Neutrophil (primary cell): ENCODE data around the gene CHORDC1.

ENCODE experiments used
- H3K27ac ChIP-seq: fragments of 200-600 bp; sonication (generic); 2 replicates; pipeline ENCODE4 v1.5.1; 2016; ENCODE audit warnings: mild to moderate bottlenecking, moderate library complexity
- H3K27me3 ChIP-seq: fragments of 200-600 bp; sonication (generic); 2 replicates; pipeline ENCODE4 v1.6.0; 2016; ENCODE audit warnings: mild to moderate bottlenecking
- H3K36me3 ChIP-seq: fragments of 200-600 bp; sonication (generic); 2 replicates; pipeline ENCODE4 v1.5.1; 2017
- H3K4me1 ChIP-seq, 2 experiments: fragments of 200-600 bp in 1 of 2; sonication (generic) in 1 of 2; 1 replicate in 1 of 2; 2 replicates in 1 of 2; pipeline versions ENCODE4 v1.5.1 to v1.6.1; 2013 to 2016; ENCODE audit warnings: low read depth in 1 of 2, low read length in 1 of 2, mild to moderate bottlenecking in 1 of 2, moderate library complexity in 1 of 2; ENCODE audit not compliant: control insufficient read depth in 1 of 2, insufficient read depth in 1 of 2
- H3K4me3 ChIP-seq, 2 experiments: fragments of 200-600 bp in 1 of 2; sonication (generic) in 1 of 2; 1 replicate in 1 of 2; 2 replicates in 1 of 2; pipeline ENCODE4 v1.5.1; 2013 to 2016; ENCODE audit warnings: low read depth in 1 of 2, low read length in 1 of 2, mild to moderate bottlenecking in 1 of 2, moderate library complexity in 1 of 2
- H3K9me3 ChIP-seq: fragments of 200-600 bp; sonication (generic); 2 replicates; pipeline ENCODE4 v1.5.1; 2016
- TF ChIP-seq, protein P1 (sequence below): fragments of 200-600 bp; sonication (generic); IDR thresholded peaks from 2 replicates; pipeline ENCODE4 v1.5.1; 2016; ENCODE audit warnings: antibody characterized with exemption

Gene CHORDC1

DNA sequence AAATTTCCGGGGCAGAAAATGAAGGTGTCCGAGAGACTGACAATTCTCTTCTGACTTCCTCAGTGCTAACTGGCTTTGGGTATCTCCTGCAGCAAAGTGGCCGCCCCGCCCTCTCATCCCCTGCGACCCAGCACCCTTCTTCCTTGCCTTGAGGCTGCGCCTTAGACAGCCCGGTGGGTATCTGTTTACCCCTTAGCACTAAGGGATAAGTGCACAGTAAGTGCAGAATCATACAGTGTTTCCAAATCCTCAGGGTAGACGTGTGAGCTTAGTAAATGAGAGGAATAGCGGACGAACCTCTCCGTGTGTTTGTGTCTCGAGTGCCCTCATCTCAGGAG lies 368 bp upstream of the CHORDC1 start:
- Histone ChIP-seq H3K4me1 (peaks cover 13 to 17% of the 10 kb centered on the region in 2 experiments), H3K9me3 (no peaks in the 10 kb centered on the region), H3K27ac (peak overlapping the region; percentile 74), H3K36me3 (no peaks in the 10 kb centered on the region), H3K27me3 (no peaks in the 10 kb centered on the region), H3K4me3 (peak overlapping the region; percentile 75 to 81)
- TF ChIP-seq, protein P1, sequence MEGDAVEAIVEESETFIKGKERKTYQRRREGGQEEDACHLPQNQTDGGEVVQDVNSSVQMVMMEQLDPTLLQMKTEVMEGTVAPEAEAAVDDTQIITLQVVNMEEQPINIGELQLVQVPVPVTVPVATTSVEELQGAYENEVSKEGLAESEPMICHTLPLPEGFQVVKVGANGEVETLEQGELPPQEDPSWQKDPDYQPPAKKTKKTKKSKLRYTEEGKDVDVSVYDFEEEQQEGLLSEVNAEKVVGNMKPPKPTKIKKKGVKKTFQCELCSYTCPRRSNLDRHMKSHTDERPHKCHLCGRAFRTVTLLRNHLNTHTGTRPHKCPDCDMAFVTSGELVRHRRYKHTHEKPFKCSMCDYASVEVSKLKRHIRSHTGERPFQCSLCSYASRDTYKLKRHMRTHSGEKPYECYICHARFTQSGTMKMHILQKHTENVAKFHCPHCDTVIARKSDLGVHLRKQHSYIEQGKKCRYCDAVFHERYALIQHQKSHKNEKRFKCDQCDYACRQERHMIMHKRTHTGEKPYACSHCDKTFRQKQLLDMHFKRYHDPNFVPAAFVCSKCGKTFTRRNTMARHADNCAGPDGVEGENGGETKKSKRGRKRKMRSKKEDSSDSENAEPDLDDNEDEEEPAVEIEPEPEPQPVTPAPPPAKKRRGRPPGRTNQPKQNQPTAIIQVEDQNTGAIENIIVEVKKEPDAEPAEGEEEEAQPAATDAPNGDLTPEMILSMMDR, result no peak

DNA sequence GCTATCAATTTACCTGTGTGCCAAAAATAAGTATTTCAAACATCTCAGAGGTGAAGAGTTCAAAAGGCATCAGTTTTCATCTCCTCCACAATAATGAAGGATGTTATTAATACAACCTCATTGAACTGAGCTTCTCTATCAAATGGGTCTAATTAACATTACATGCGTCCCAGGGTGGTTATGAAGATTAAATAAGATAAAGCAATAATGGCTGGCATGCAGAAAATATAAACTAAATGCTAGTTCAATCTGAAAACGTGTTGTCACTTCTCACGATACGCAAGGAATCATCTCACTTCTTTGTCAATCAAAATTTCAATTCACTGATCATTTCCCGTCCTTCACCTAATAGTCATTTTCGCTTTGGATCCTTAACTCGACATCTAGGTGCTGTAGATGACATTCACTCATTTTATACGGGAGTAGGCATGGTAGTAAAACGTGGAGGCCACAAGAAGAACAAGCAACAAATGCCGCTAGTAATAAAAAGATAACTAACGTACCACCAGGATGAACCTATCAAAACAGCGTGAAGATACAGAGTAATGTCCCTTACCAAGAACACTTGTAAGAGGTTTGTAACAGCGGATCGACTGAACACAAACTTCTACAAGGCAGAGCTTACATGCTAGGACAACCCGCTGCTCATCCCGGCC lies 918 bp downstream of the CHORDC1 start:
- Histone ChIP-seq H3K27ac (no peak overlapping the region), H3K27me3 (no peaks in the 10 kb centered on the region), H3K9me3 (no peaks in the 10 kb centered on the region), H3K36me3 (no peaks in the 10 kb centered on the region), H3K4me3 (peak overlapping the region; percentile 75 to 81), H3K4me1 (peaks cover 13 to 17% of the 10 kb centered on the region in 2 experiments)
- TF ChIP-seq, protein P1, result no peak

DNA sequence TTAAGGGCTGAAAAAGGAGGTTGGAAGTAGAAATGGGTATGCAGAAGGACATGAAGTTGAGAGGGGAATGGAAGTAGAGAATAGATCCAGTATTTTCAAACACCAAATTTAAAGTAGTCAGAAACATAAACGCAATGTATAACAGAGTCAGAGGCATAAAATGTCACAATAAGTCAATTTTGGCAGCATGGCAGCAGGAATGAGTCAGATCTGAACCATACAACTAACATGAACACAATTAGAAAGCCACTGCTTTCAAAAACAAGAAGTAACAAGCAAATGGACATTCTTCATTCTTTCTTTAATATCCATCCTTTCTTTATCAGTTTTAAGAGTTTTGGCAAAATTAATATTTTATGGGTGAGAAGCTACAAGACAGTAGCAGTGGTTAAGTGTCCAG lies 2.5 kb downstream of the CHORDC1 start:
- H3K27me3 ChIP-seq, result no peaks in the 10 kb centered on the region
- TF ChIP-seq, protein P1, result no peak
- no peak overlapping the region for H3K27ac ChIP-seq
- peaks cover 13 to 17% of the 10 kb centered on the region in 2 experiments for H3K4me1 ChIP-seq
- H3K9me3 ChIP-seq, result no peaks in the 10 kb centered on the region
- no peak overlapping the region for H3K4me3 ChIP-seq
- no peaks in the 10 kb centered on the region for H3K36me3 ChIP-seq

DNA sequence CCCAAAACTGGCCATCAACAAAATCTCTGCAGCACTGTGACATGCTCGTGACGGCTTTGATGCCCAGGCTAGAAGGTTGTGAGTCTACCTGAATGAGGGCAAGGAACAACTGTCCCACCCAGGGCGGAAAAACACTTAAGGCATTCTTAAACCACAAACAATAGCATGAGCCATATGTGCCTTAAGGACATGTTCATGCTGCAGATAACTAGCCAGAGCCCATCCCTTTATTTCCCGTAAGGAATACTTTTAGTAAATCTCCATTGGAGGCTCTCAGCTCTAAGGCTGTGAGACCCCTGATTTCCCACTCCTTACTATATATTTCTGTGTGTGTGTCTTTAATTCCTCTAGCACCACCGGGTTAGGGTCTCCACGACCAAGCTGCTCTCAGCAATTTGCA lies 3.4 kb downstream of the CHORDC1 start:
- Histone ChIP-seq H3K4me1 (peaks cover 13 to 17% of the 10 kb centered on the region in 2 experiments), H3K27ac (no peak overlapping the region), H3K4me3 (no peak overlapping the region), H3K36me3 (no peaks in the 10 kb centered on the region), H3K27me3 (no peaks in the 10 kb centered on the region), H3K9me3 (no peaks in the 10 kb centered on the region)
- TF ChIP-seq, protein P1, result no peak

DNA sequence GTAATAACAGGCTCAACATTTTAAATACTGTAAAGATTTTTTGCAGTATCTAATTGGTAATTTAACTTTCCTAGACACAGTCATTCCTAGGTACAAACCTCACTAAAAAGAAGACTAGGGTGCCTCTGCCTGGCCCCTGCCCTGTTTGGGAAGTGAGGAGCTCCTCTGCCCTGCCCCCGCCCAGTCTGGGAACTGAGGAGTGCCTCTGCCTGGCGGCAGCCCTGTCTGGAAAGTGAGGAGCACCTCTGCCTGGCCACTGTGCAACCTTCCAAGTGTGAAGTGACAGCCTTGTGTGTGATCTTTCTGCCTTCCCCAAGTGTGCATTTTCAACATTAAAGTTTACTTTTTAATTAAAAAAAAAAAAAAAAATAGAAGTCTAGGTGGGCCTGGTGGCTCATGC lies 4.2 kb downstream of the CHORDC1 start:
- Histone ChIP-seq H3K4me3 (no peak overlapping the region), H3K27ac (no peak overlapping the region), H3K27me3 (no peaks in the 10 kb centered on the region), H3K4me1 (peaks cover 11 to 16% of the 10 kb centered on the region in 2 experiments), H3K36me3 (peaks cover 3% of the 10 kb centered on the region), H3K9me3 (no peaks in the 10 kb centered on the region)
- TF ChIP-seq, protein P1, result no peak
